Measurements from ENCODE around the gene PPFIA4. TPM values are rescaled to one million over a fixed set of nuclear protein-coding genes. Genes with fewer than 3 reads are reported as not detected.

Gene PPFIA4
- total and polyA plus RNA-seq, 4 donors: 0.30 to 5.1 (median 0.95) TPM

- DNase-seq: no peak
- H3K4me1 ChIP-seq (ENCODE audit: control insufficient read depth in 5 of 5, insufficient read depth in 5 of 5, low read length in 5 of 5): peaks cover 0 to 11% (median 3%) of the 10 kb centered on the region in 5 donors
- no peaks in the 10 kb centered on the region for H3K9me3 ChIP-seq (ENCODE audit: control insufficient read depth in 4 of 4, insufficient read depth in 3 of 4, low read length in 3 of 4)
- no peak overlapping the region for H3K9ac ChIP-seq (ENCODE audit: insufficient read depth in 1 of 2, low read length in 2 of 2)
- no peaks in the 10 kb centered on the region for H3K36me3 ChIP-seq (ENCODE audit: control insufficient read depth in 4 of 4, insufficient read depth in 4 of 4, low read length in 4 of 4)
- H3K27ac ChIP-seq (ENCODE audit: low read depth in 1 of 2, low read length in 1 of 2): no peak overlapping the region
- WGBS, 2 donors: 87 to 94% methylated on average over 7 of the region's 7 CpGs
- ATAC-seq (ENCODE audit: insufficient read depth, low FRiP score): no peak
- no peak overlapping the region for H3K4me3 ChIP-seq
- H3K27me3 ChIP-seq (ENCODE audit: control insufficient read depth in 3 of 3, insufficient read depth in 3 of 3, low read length in 2 of 3): no peaks in the 10 kb centered on the region
- TF ChIP-seq CTCF (IDR thresholded peaks at IDR 0.05; ENCODE audit: control extremely low read depth, extremely low read depth): no peak
Measured at GRCh38 chr1:203056012-203056411, 29.7 kb downstream of the PPFIA4 start.

DNA sequence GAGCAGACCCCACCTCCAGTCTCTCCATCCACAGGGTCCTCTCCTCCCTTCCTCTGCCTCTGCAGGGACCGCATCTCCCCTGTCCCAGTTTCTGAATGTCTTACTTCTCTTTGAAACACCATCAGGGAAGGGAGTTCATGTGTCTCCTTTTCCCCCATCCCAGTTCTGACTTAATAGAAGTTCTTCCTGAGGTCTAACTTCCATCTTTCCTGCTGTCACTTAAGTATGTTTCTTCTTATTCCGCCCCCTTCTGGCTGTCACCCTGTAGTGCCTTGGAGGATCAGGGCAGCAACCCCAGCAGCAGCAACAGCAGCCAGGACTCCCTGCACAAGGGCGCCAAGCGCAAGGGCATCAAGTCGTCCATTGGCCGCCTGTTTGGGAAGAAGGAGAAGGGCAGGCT is 30.2 kb downstream of the PPFIA4 start:
- Histone ChIP-seq H3K36me3 (ENCODE audit: control insufficient read depth in 4 of 4, insufficient read depth in 4 of 4, low read length in 4 of 4) (no peaks in the 10 kb centered on the region), H3K9ac (ENCODE audit: insufficient read depth in 1 of 2, low read length in 2 of 2) (no peak overlapping the region), H3K4me3 (no peak overlapping the region), H3K27ac (ENCODE audit: low read depth in 1 of 2, low read length in 1 of 2) (no peak overlapping the region), H3K9me3 (ENCODE audit: control insufficient read depth in 4 of 4, insufficient read depth in 3 of 4, low read length in 3 of 4) (no peaks in the 10 kb centered on the region), H3K27me3 (ENCODE audit: control insufficient read depth in 3 of 3, insufficient read depth in 3 of 3, low read length in 2 of 3) (no peaks in the 10 kb centered on the region), H3K4me1 (ENCODE audit: control insufficient read depth in 5 of 5, insufficient read depth in 5 of 5, low read length in 5 of 5) (peaks cover 0 to 11% (median 3%) of the 10 kb centered on the region in 5 donors)
- no peak for TF ChIP-seq CTCF (IDR thresholded peaks at IDR 0.05; ENCODE audit: control extremely low read depth, extremely low read depth)
- DNase-seq (no peak), ATAC-seq (ENCODE audit: insufficient read depth, low FRiP score) (no peak)
- WGBS, 2 donors: 97 to 99% methylated on average over 6 of the region's 6 CpGs

DNA sequence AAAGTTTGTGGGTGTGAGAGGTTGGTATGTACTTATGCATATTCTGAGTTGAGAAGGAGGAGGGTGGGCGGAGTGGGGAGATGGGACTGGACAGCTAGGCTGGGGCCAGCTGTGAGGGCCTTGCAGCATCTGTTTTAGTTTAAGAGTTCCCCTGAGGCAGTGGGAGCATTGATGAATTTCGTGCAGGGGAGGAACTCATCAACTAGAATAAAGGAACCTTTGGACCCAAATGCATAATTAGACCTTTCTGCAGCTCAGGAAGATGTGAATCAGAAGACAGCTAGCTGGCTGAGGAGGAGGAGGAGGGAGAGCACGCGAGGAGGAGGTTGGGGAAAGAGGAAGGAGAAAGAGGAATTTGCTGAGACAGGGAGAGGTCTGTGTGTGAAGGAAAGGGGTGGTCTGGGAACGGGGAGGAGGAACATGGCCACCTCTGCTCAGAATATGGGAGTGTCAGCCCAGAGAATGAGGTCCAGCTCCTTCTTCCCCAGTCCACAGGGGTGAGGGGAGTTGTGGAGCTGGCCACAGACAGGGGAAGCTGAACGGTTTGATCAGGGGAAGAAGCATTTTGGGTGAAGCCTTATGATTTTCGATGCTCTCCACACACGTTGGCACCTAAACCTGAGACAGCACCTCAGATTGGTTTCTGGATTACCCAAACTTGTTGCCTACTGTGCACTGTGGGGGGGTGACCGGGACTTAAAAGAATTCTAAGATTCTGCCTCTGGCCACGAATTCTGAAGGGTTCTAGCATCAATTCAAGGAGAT is 31.8 kb downstream of the PPFIA4 start:
- DNase-seq: no peak
- no peak for TF ChIP-seq CTCF (IDR thresholded peaks at IDR 0.05; ENCODE audit: control extremely low read depth, extremely low read depth)
- Histone ChIP-seq H3K4me3 (no peak overlapping the region), H3K27ac (ENCODE audit: low read depth in 1 of 2, low read length in 1 of 2) (no peak overlapping the region), H3K9me3 (ENCODE audit: control insufficient read depth in 4 of 4, insufficient read depth in 3 of 4, low read length in 3 of 4) (no peaks in the 10 kb centered on the region), H3K36me3 (ENCODE audit: control insufficient read depth in 4 of 4, insufficient read depth in 4 of 4, low read length in 4 of 4) (no peaks in the 10 kb centered on the region), H3K27me3 (ENCODE audit: control insufficient read depth in 3 of 3, insufficient read depth in 3 of 3, low read length in 2 of 3) (no peaks in the 10 kb centered on the region), H3K4me1 (ENCODE audit: control insufficient read depth in 5 of 5, insufficient read depth in 5 of 5, low read length in 5 of 5) (peaks cover 0 to 3% (median 0%) of the 10 kb centered on the region in 5 donors), H3K9ac (ENCODE audit: insufficient read depth in 1 of 2, low read length in 2 of 2) (no peak overlapping the region)
- ATAC-seq (ENCODE audit: insufficient read depth, low FRiP score): no peak
- 37 to 46% methylated on average over 9 to 10 of the region's 10 CpGs for WGBS, 2 donors

DNA sequence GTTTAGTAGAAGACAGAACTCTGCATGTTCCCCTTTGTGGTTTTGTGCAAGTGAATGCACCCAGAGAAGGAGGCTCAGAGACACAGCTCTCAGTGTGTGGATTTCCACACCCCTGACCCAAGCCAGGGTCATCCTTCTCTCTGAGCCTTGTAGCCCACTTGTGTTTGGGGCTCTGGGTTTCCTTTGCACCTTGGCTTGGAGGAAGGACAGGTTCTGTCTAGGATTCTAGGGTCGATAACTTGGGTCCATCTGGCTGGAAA is 32.3 kb downstream of the PPFIA4 start:
- Histone ChIP-seq H3K27ac (ENCODE audit: low read depth in 1 of 2, low read length in 1 of 2) (no peak overlapping the region), H3K4me1 (ENCODE audit: control insufficient read depth in 5 of 5, insufficient read depth in 5 of 5, low read length in 5 of 5) (peaks cover 0 to 3% (median 0%) of the 10 kb centered on the region in 5 donors), H3K36me3 (ENCODE audit: control insufficient read depth in 4 of 4, insufficient read depth in 4 of 4, low read length in 4 of 4) (no peaks in the 10 kb centered on the region), H3K9me3 (ENCODE audit: control insufficient read depth in 4 of 4, insufficient read depth in 3 of 4, low read length in 3 of 4) (no peaks in the 10 kb centered on the region), H3K27me3 (ENCODE audit: control insufficient read depth in 3 of 3, insufficient read depth in 3 of 3, low read length in 2 of 3) (no peaks in the 10 kb centered on the region), H3K4me3 (no peak overlapping the region), H3K9ac (ENCODE audit: insufficient read depth in 1 of 2, low read length in 2 of 2) (no peak overlapping the region)
- no peak for ATAC-seq (ENCODE audit: insufficient read depth, low FRiP score)
- DNase-seq: no peak
- TF ChIP-seq CTCF (IDR thresholded peaks at IDR 0.05; ENCODE audit: control extremely low read depth, extremely low read depth): no peak
- 38 to 74% methylated on average over 1 of the region's 1 CpG for WGBS, 2 donors
